ENCODE measurements around the gene UGCG. TPM values are rescaled to one million over a fixed set of nuclear protein-coding genes. Genes with fewer than 3 reads are reported as not detected.

Gene UGCG
- 100 to 1,000 TPM in 1 of 2 donors, 10 to 100 TPM in 1; 22.3 to 102 TPM for total RNA-seq
- polyA plus RNA-seq (ENCODE audit: insufficient read length in 2 of 2), result 10 to 100 TPM; 33.4 to 33.8 TPM
- long read RNA-seq, donor 1, full-length matches to known transcripts, result 8 of 101 reads
- long read RNA-seq, donor 1, partial matches to known transcripts, result 93 of 101 reads
- long read RNA-seq, donor 1, other reads (novel, unspliced or antisense), result 0 of 101 reads
- long read RNA-seq, donor 2, full-length matches to known transcripts, result 3 of 3 reads
- long read RNA-seq, donor 2, partial matches to known transcripts, result 0 of 3 reads
- long read RNA-seq, donor 2, other reads (novel, unspliced or antisense), result 0 of 3 reads
- long read RNA-seq, donor 3, full-length matches to known transcripts, result 3 of 3 reads
- long read RNA-seq, donor 3, partial matches to known transcripts, result 0 of 3 reads
- long read RNA-seq, donor 3, other reads (novel, unspliced or antisense), result 0 of 3 reads
- long read RNA-seq, donor 4, full-length matches to known transcripts, result 15 of 15 reads
- long read RNA-seq, donor 4, partial matches to known transcripts, result 0 of 15 reads
- long read RNA-seq, donor 4, other reads (novel, unspliced or antisense), result 0 of 15 reads

GRCh38 chr9:111895996-111896941 lies at the start of gene UGCG:
Gene UGCG, plus strand, starts transcription at chr9:111896814. Its CDS starts 402 bp downstream, at chr9:111897216.
- peak; percentile 79 to 97 (median 86) for DNase-seq (ENCODE audit: low read depth in 4 of 6, low spot score in 6 of 6)
- Histone ChIP-seq H3K9me3 (ENCODE audit: control insufficient read depth, insufficient read depth, low read length) (no peaks in the 10 kb centered on the region), H3K4me3 (ENCODE audit: low read depth, low read length) (peak within 1 kb of the TSS; percentile 84), H3K36me3 (ENCODE audit: control insufficient read depth, insufficient read depth, low read length) (no peaks in the 10 kb centered on the region), H3K27ac (ENCODE audit: low read depth, low read length) (peak within 1 kb of the TSS; percentile 91), H3K4me1 (ENCODE audit: control insufficient read depth, insufficient read depth, low read length) (no peaks in the 10 kb centered on the region), H3K27me3 (ENCODE audit: control insufficient read depth, insufficient read depth, low read length) (no peaks in the 10 kb centered on the region)
- WGBS (ENCODE audit: insufficient coverage), result under 1% methylated on average over 76 of the region's 84 CpGs

- 83% methylated on average over 1 of the region's 2 CpGs for WGBS (ENCODE audit: insufficient coverage)
Measured at GRCh38 chr9:111851553-111851952, 45.1 kb upstream of the UGCG start.

GRCh38 chr9:111852291-111852690 lies 44.3 kb upstream of the UGCG start:
- no peaks in the 10 kb centered on the region for H3K36me3 ChIP-seq (ENCODE audit: control insufficient read depth, insufficient read depth, low read length)
- H3K27ac ChIP-seq (ENCODE audit: low read depth, low read length), result no peak overlapping the region
- no peak for DNase-seq (ENCODE audit: low read depth in 4 of 6, low spot score in 6 of 6)
- H3K4me3 ChIP-seq (ENCODE audit: low read depth, low read length), result no peak overlapping the region
- no peaks in the 10 kb centered on the region for H3K27me3 ChIP-seq (ENCODE audit: control insufficient read depth, insufficient read depth, low read length)
- WGBS (ENCODE audit: insufficient coverage), result 80% methylated on average over 1 of the region's 1 CpG
- no peaks in the 10 kb centered on the region for H3K4me1 ChIP-seq (ENCODE audit: control insufficient read depth, insufficient read depth, low read length)
- no peaks in the 10 kb centered on the region for H3K9me3 ChIP-seq (ENCODE audit: control insufficient read depth, insufficient read depth, low read length)

More at GRCh38 chr9:111851553-111851952, 45.1 kb upstream of the UGCG start:
- Histone ChIP-seq H3K4me3 (ENCODE audit: low read depth, low read length) (no peak overlapping the region), H3K36me3 (ENCODE audit: control insufficient read depth, insufficient read depth, low read length) (no peaks in the 10 kb centered on the region), H3K27me3 (ENCODE audit: control insufficient read depth, insufficient read depth, low read length) (no peaks in the 10 kb centered on the region), H3K9me3 (ENCODE audit: control insufficient read depth, insufficient read depth, low read length) (no peaks in the 10 kb centered on the region), H3K27ac (ENCODE audit: low read depth, low read length) (no peak overlapping the region), H3K4me1 (ENCODE audit: control insufficient read depth, insufficient read depth, low read length) (no peaks in the 10 kb centered on the region)
- no peak for DNase-seq (ENCODE audit: low read depth in 4 of 6, low spot score in 6 of 6)

GRCh38 chr9:111853450-111853827 lies 43.2 kb upstream of the UGCG start:
- Histone ChIP-seq H3K36me3 (ENCODE audit: control insufficient read depth, insufficient read depth, low read length) (no peaks in the 10 kb centered on the region), H3K4me1 (ENCODE audit: control insufficient read depth, insufficient read depth, low read length) (no peaks in the 10 kb centered on the region), H3K4me3 (ENCODE audit: low read depth, low read length) (no peak overlapping the region), H3K27me3 (ENCODE audit: control insufficient read depth, insufficient read depth, low read length) (no peaks in the 10 kb centered on the region), H3K27ac (ENCODE audit: low read depth, low read length) (no peak overlapping the region), H3K9me3 (ENCODE audit: control insufficient read depth, insufficient read depth, low read length) (no peaks in the 10 kb centered on the region)
- DNase-seq (ENCODE audit: low read depth in 4 of 6, low spot score in 6 of 6), result no peak

- 96% methylated on average over 3 of the region's 4 CpGs for WGBS (ENCODE audit: insufficient coverage)
- H3K4me1 ChIP-seq (ENCODE audit: control insufficient read depth, insufficient read depth, low read length), result no peaks in the 10 kb centered on the region
- H3K27ac ChIP-seq (ENCODE audit: low read depth, low read length), result no peak overlapping the region
Measured at GRCh38 chr9:111854799-111855198, 41.8 kb upstream of the UGCG start.

GRCh38 chr9:111857555-111858211 lies 38.9 kb upstream of the UGCG start:
- no peaks in the 10 kb centered on the region for H3K4me1 ChIP-seq (ENCODE audit: control insufficient read depth, insufficient read depth, low read length)
- no peaks in the 10 kb centered on the region for H3K9me3 ChIP-seq (ENCODE audit: control insufficient read depth, insufficient read depth, low read length)
- no peak overlapping the region for H3K4me3 ChIP-seq (ENCODE audit: low read depth, low read length)
- H3K27ac ChIP-seq (ENCODE audit: low read depth, low read length), result no peak overlapping the region
- H3K27me3 ChIP-seq (ENCODE audit: control insufficient read depth, insufficient read depth, low read length), result no peaks in the 10 kb centered on the region
- 78% methylated on average over 1 of the region's 3 CpGs for WGBS (ENCODE audit: insufficient coverage)
- peak in 1 of 6 donors; percentile 5 for DNase-seq (ENCODE audit: low read depth in 4 of 6, low spot score in 6 of 6)
- no peaks in the 10 kb centered on the region for H3K36me3 ChIP-seq (ENCODE audit: control insufficient read depth, insufficient read depth, low read length)

More at GRCh38 chr9:111854799-111855198, 41.8 kb upstream of the UGCG start:
- DNase-seq (ENCODE audit: low read depth in 4 of 6, low spot score in 6 of 6), result no peak
- H3K9me3 ChIP-seq (ENCODE audit: control insufficient read depth, insufficient read depth, low read length), result no peaks in the 10 kb centered on the region
- H3K36me3 ChIP-seq (ENCODE audit: control insufficient read depth, insufficient read depth, low read length), result no peaks in the 10 kb centered on the region
- no peaks in the 10 kb centered on the region for H3K27me3 ChIP-seq (ENCODE audit: control insufficient read depth, insufficient read depth, low read length)
- no peak overlapping the region for H3K4me3 ChIP-seq (ENCODE audit: low read depth, low read length)

- Histone ChIP-seq H3K4me1 (ENCODE audit: control insufficient read depth, insufficient read depth, low read length) (no peaks in the 10 kb centered on the region), H3K36me3 (ENCODE audit: control insufficient read depth, insufficient read depth, low read length) (no peaks in the 10 kb centered on the region), H3K27me3 (ENCODE audit: control insufficient read depth, insufficient read depth, low read length) (no peaks in the 10 kb centered on the region), H3K27ac (ENCODE audit: low read depth, low read length) (no peak overlapping the region), H3K4me3 (ENCODE audit: low read depth, low read length) (no peak overlapping the region), H3K9me3 (ENCODE audit: control insufficient read depth, insufficient read depth, low read length) (no peaks in the 10 kb centered on the region)
- no peak for DNase-seq (ENCODE audit: low read depth in 4 of 6, low spot score in 6 of 6)
- WGBS (ENCODE audit: insufficient coverage), result no CpG with 5 or more reads among the region's 4 CpGs
Measured at GRCh38 chr9:111860443-111860842, 36.2 kb upstream of the UGCG start.

- DNase-seq (ENCODE audit: low read depth in 4 of 6, low spot score in 6 of 6), result no peak
- Histone ChIP-seq H3K27ac (ENCODE audit: low read depth, low read length) (no peak overlapping the region), H3K4me3 (ENCODE audit: low read depth, low read length) (no peak overlapping the region), H3K9me3 (ENCODE audit: control insufficient read depth, insufficient read depth, low read length) (no peaks in the 10 kb centered on the region), H3K27me3 (ENCODE audit: control insufficient read depth, insufficient read depth, low read length) (no peaks in the 10 kb centered on the region), H3K4me1 (ENCODE audit: control insufficient read depth, insufficient read depth, low read length) (no peaks in the 10 kb centered on the region), H3K36me3 (ENCODE audit: control insufficient read depth, insufficient read depth, low read length) (no peaks in the 10 kb centered on the region)
- WGBS (ENCODE audit: insufficient coverage), result 90% methylated on average over 2 of the region's 3 CpGs
Measured at GRCh38 chr9:111863636-111864035, 33.0 kb upstream of the UGCG start.

- H3K36me3 ChIP-seq (ENCODE audit: control insufficient read depth, insufficient read depth, low read length), result no peaks in the 10 kb centered on the region
- H3K27ac ChIP-seq (ENCODE audit: low read depth, low read length), result no peak overlapping the region
- no peak overlapping the region for H3K4me3 ChIP-seq (ENCODE audit: low read depth, low read length)
- DNase-seq (ENCODE audit: low read depth in 4 of 6, low spot score in 6 of 6), result no peak
- H3K4me1 ChIP-seq (ENCODE audit: control insufficient read depth, insufficient read depth, low read length), result no peaks in the 10 kb centered on the region
- no peaks in the 10 kb centered on the region for H3K27me3 ChIP-seq (ENCODE audit: control insufficient read depth, insufficient read depth, low read length)
- no peaks in the 10 kb centered on the region for H3K9me3 ChIP-seq (ENCODE audit: control insufficient read depth, insufficient read depth, low read length)
- WGBS (ENCODE audit: insufficient coverage), result 99% methylated on average over 5 of the region's 5 CpGs
Measured at GRCh38 chr9:111866976-111867375, 29.6 kb upstream of the UGCG start.

All from spinal cord (tissue), 10 donors.